Inflammatory macrophage treated with lipopolysaccharide for 1 hour (primary cell): ENCODE data around the gene MMS22L.

Experiments
- DNase-seq, 2 donors: peaks; one replicate each; pipeline ENCODE4 v3.0.0-alpha.2; 2020 to 2022

Gene MMS22L

GRCh38 chr6:97282726-97283617, at the start of gene MMS22L:
Gene MMS22L (minus strand): TSS chr6:97283216. CDS start chr6:97282477, 739 bp downstream.
- peak; percentile 91 to 97 for DNase-seq

GRCh38 chr6:97322811-97323210, 39.8 kb upstream of the MMS22L start:
- DNase-seq: no peak

GRCh38 chr6:97322226-97322625, 39.2 kb upstream of the MMS22L start:
- no peak for DNase-seq

GRCh38 chr6:97316978-97317377, 34.0 kb upstream of the MMS22L start:
- DNase-seq: no peak

- DNase-seq: no peak
These were observed 29.2 kb upstream of the MMS22L start for GRCh38 chr6:97312241-97312640.

- DNase-seq: no peak
These were observed 23.7 kb upstream of the MMS22L start for GRCh38 chr6:97306544-97307320.

- DNase-seq: no peak
These were observed 22.5 kb upstream of the MMS22L start for GRCh38 chr6:97305414-97306066.

- no peak for DNase-seq
These were observed 21.7 kb upstream of the MMS22L start for GRCh38 chr6:97304701-97305100.

GRCh38 chr6:97294451-97294850, 11.4 kb upstream of the MMS22L start:
- no peak for DNase-seq

- no peak for DNase-seq
These were observed 10.2 kb upstream of the MMS22L start for GRCh38 chr6:97293198-97293696.

GRCh38 chr6:97292671-97293070, 9.7 kb upstream of the MMS22L start:
- DNase-seq: no peak

GRCh38 chr6:97291896-97292295, 8.9 kb upstream of the MMS22L start:
- DNase-seq: no peak

GRCh38 chr6:97289332-97289731, 6.3 kb upstream of the MMS22L start:
- DNase-seq: no peak

- DNase-seq: no peak
These were observed 5.2 kb upstream of the MMS22L start for GRCh38 chr6:97288188-97288587.

- peak in 1 of 2 donors; percentile 1 for DNase-seq
These were observed 734 bp downstream of the MMS22L start for GRCh38 chr6:97282238-97282725.

GRCh38 chr6:97280766-97281165, 2.2 kb downstream of the MMS22L start:
- no peak for DNase-seq

- no peak for DNase-seq
These were observed 7.2 kb downstream of the MMS22L start for GRCh38 chr6:97275804-97276203.

GRCh38 chr6:97269821-97270220, 13.2 kb downstream of the MMS22L start:
- no peak for DNase-seq

GRCh38 chr6:97262676-97263075, 20.3 kb downstream of the MMS22L start:
- peak; percentile 20 to 22 for DNase-seq

GRCh38 chr6:97246842-97247241, 36.2 kb downstream of the MMS22L start:
- DNase-seq: no peak

- DNase-seq: no peak
These were observed 42.8 kb downstream of the MMS22L start for GRCh38 chr6:97240222-97240621.

GRCh38 chr6:97231911-97232310, 51.1 kb downstream of the MMS22L start:
- peak; percentile 62 to 78 for DNase-seq

GRCh38 chr6:97222903-97223302, 60.1 kb downstream of the MMS22L start:
- no peak for DNase-seq
